GM12878 (cell line): ENCODE data around the gene NR2F2. TPM values are rescaled to one million over a fixed set of nuclear protein-coding genes. Genes with fewer than 3 reads are reported as not detected.
A peak's percentile ranks its signal among the peaks of the same experiment; 100 is the strongest.

Source experiments
- ATAC-seq: fragments of 200-7000 bp; cut with Tn5 transposase; 3 replicates; pipeline ENCODE4 v1.9.1; 2020; ENCODE audit warnings: mild to moderate bottlenecking, moderate library complexity
- BruUV-seq: library from RNA; stranded (reverse); fragments of 400-500 nt; replicated peaks from 2 replicates; lab custom pipeline; 2021; lab: Mats Ljungman, UMichigan
- CTCF ChIA-PET: fragments of 300-600 bp; sonication (Branson Sonifier 250); formaldehyde crosslinking; extraction: SDS; loops from one replicate; lab custom pipeline; 2021; ENCODE audit warnings: inconsistent platforms; lab: Yijun Ruan, JAX
- POLR2A ChIA-PET: fragments of 350-600 bp; formaldehyde crosslinking; extraction: SDS; loops from one replicate; lab custom pipeline; 2021; ENCODE audit warnings: inconsistent platforms; lab: Charles Lee
- RAD21 ChIA-PET: fragments of 300-600 bp; sonication (Branson Sonifier 250); formaldehyde crosslinking; loops from one replicate; lab custom pipeline; 2023; ENCODE audit warnings: antibody characterized with exemption; ENCODE audit not compliant: unreplicated experiment; lab: Charles Lee
- SMC1A ChIA-PET: fragments of 300-600 bp; sonication (Branson Sonifier 250); formaldehyde crosslinking; loops from one replicate; lab custom pipeline; 2023; ENCODE audit not compliant: unreplicated experiment, uncharacterized antibody; lab: Charles Lee
- DNase-seq: peaks from one replicate; pipeline ENCODE4 v3.0.0-alpha.2; 2011; ENCODE audit warnings: low read depth, low spot score
- FAIRE-seq: peaks from 3 replicates; lab custom pipeline; 2011; peaks lifted over from hg19 to GRCh38; lab: Jason Lieb, UNC
- H2AFZ ChIP-seq: 2 replicates; pipeline ENCODE4 v1.6.0; 2011; ENCODE audit warnings: low read depth, low read length, control low read depth; ENCODE audit not compliant: control insufficient read depth
- H3K27ac ChIP-seq: 2 replicates; pipeline ENCODE4 v1.5.1; 2011; ENCODE audit warnings: control low read depth; ENCODE audit not compliant: control insufficient read depth, insufficient read depth
- H3K27me3 ChIP-seq, 2 experiments: replicated peaks in 1 of 2; 2 replicates each; pipeline versions ENCODE4 v1.6.0 to v1.6.1; 2011; ENCODE audit warnings: low read length in 1 of 2; ENCODE audit not compliant: control insufficient read depth in 2 of 2, insufficient read depth in 2 of 2
- H3K36me3 ChIP-seq, 2 experiments: 2 replicates each; pipeline ENCODE4 v1.5.1; 2011; ENCODE audit warnings: low read length in 1 of 2; ENCODE audit not compliant: control insufficient read depth in 2 of 2, insufficient read depth in 2 of 2
- H3K4me1 ChIP-seq: 2 replicates; pipeline ENCODE4 v1.6.1; 2011; ENCODE audit warnings: mild to moderate bottlenecking, low read length, moderate library complexity, mixed read lengths; ENCODE audit not compliant: control insufficient read depth, insufficient read depth
- H3K4me2 ChIP-seq: 2 replicates; pipeline ENCODE4 v1.6.0; 2011; ENCODE audit warnings: control low read depth; ENCODE audit not compliant: control insufficient read depth, insufficient read depth
- H3K4me3 ChIP-seq: fragments of 200-600 bp; sonication (generic); 2 replicates; pipeline ENCODE4 v1.5.1; 2016
- H3K79me2 ChIP-seq: 2 replicates; pipeline ENCODE4 v1.6.0; 2011; ENCODE audit warnings: low read length; ENCODE audit not compliant: control insufficient read depth, insufficient read depth
- H3K9ac ChIP-seq: 2 replicates; pipeline ENCODE4 v1.8.0; 2011; ENCODE audit warnings: low read length, control low read depth, mixed read lengths; ENCODE audit not compliant: control insufficient read depth, insufficient read depth
- H3K9me3 ChIP-seq: replicated peaks from 3 replicates; pipeline ENCODE4 v1.5.1; 2011; ENCODE audit warnings: mild to moderate bottlenecking, low read length; ENCODE audit not compliant: control insufficient read depth, insufficient read depth
- H4K20me1 ChIP-seq: 2 replicates; pipeline ENCODE4 v1.6.0; 2011; ENCODE audit not compliant: control insufficient read depth, insufficient read depth
- BCL11A ChIP-seq: IDR thresholded peaks from 2 replicates; pipeline ENCODE4 v1.6.1; 2011; ENCODE audit warnings: low read depth, low read length
- DPF2 ChIP-seq: fragments of 450-650 bp; IDR thresholded peaks from 2 replicates; pipeline ENCODE4 v1.6.1; 2017; ENCODE audit warnings: mild to moderate bottlenecking
- E2F4 ChIP-seq: IDR thresholded peaks from 2 replicates; pipeline ENCODE4 v1.6.1; 2012; ENCODE audit warnings: low read depth, low read length, improper control_type of control experiment
- HDAC6 ChIP-seq: fragments of 200-600 bp; sonication (generic); IDR thresholded peaks from one replicate; pipeline ENCODE4 v1.8.0; 2017; ENCODE audit warnings: antibody characterized with exemption; ENCODE audit not compliant: unreplicated experiment
- IRF5 ChIP-seq: fragments of 450-650 bp; IDR thresholded peaks from 2 replicates; pipeline ENCODE4 v1.6.1; 2017; ENCODE audit warnings: borderline replicate concordance
- KAT2A ChIP-seq: conservative IDR thresholded peaks from 2 replicates; pipeline ENCODE4 v1.6.1; 2011; ENCODE audit warnings: low read depth, low read length; ENCODE audit not compliant: control insufficient read depth
- MEF2B ChIP-seq: fragments of 450-650 bp; IDR thresholded peaks from 2 replicates; pipeline ENCODE4 v1.6.1; 2018; ENCODE audit warnings: mild to moderate bottlenecking, moderate library complexity; ENCODE audit not compliant: partially characterized antibody, poor library complexity, severe bottlenecking
- MLLT1 ChIP-seq: fragments of 450-650 bp; IDR thresholded peaks from 2 replicates; pipeline ENCODE4 v1.6.1; 2016; ENCODE audit warnings: mild to moderate bottlenecking
- NR2F1 ChIP-seq: fragments of 450-650 bp; conservative IDR thresholded peaks from 2 replicates; pipeline ENCODE4 v1.6.1; 2017; ENCODE audit warnings: mild to moderate bottlenecking
- RELB ChIP-seq: fragments of 450-650 bp; IDR thresholded peaks from 2 replicates; pipeline ENCODE4 v1.6.1; 2017; ENCODE audit warnings: low read depth, mild to moderate bottlenecking, moderate library complexity
- YY1 ChIP-seq: IDR thresholded peaks from 2 replicates; pipeline ENCODE4 v1.6.1; 2011; ENCODE audit warnings: low read depth, mild to moderate bottlenecking, low read length
- ZBTB33 ChIP-seq: fragments of 450-650 bp; IDR thresholded peaks from 2 replicates; pipeline ENCODE4 v1.6.1; 2017; ENCODE audit warnings: mild to moderate bottlenecking
- ZNF207 ChIP-seq: fragments of 450-650 bp; IDR thresholded peaks from 2 replicates; pipeline ENCODE4 v1.6.1; 2014; ENCODE audit warnings: antibody characterized with exemption, mild to moderate bottlenecking, borderline replicate concordance
- ZNF384 ChIP-seq: IDR thresholded peaks from 2 replicates; pipeline ENCODE4 v1.6.1; 2012; ENCODE audit warnings: low read depth, mild to moderate bottlenecking, low read length, improper control_type of control experiment, borderline replicate concordance
- WGBS: methylation state at CpG from one replicate; pipeline ENCODE4 v1.1.6; 2016; ENCODE audit warnings: low lambda C conversion rate; ENCODE audit not compliant: insufficient replicate concordance, insufficient coverage; ENCODE audit errors: missing lambda C conversion rate; 5-methylcytosine and 5-hydroxymethylcytosine counted together
- in situ Hi-C: fragments of 300-500 bp; cut with MboI; formaldehyde crosslinking; loops from 9 replicates; pipeline ENCODE4 v1.14.3; 2018; ENCODE audit warnings: mixed read lengths
- intact Hi-C: fragments of 100-400 bp; cut with micrococcal nuclease; formaldehyde crosslinking; loops from one replicate; pipeline ENCODE4 v1.14.2; 2022; ENCODE audit not compliant: unreplicated experiment
- polyA plus RNA-seq, 11 experiments: library from polyadenylated mRNA; depleted of rRNA in 4 of 11; unstranded in 6 of 11; stranded (reverse) in 5 of 11; fragments of >200 nt; fragmentation: Nextera tagmentation in 4 of 11; fragmentation: Illumina TruSeq in 1 of 11; extraction: Ambion mirVana in 4 of 11; extraction: Trizol in 1 of 11; gene quantifications; 1 replicate in 1 of 11; 2 replicates in 10 of 11; pipeline versions ENCODE4 v1.2.1 to v1.2.3, GENCODE V29; 2011 to 2016; ENCODE audit warnings: inconsistent platforms in 2 of 11, missing spikeins in 2 of 11, low read depth in 1 of 11
- total RNA-seq, 4 experiments: library from RNA; depleted of rRNA in 3 of 4; stranded (reverse); fragments of >200 nt in 3 of 4; fragmentation: Illumina TruSeq in 1 of 4; extraction: Trizol in 1 of 4; gene quantifications; 2 replicates each; pipeline versions ENCODE4 v1.2.1 to v1.2.3, GENCODE V29; 2013 to 2021

NR2F2 gene
- total and polyA plus RNA-seq, 10 of the 15 experiments (the other 5 are each of a cell fraction or from before 2014, with no cell fraction given) = 1.1 to 10.1 (median 3.2) TPM

- FAIRE-seq (no peak), ATAC-seq (no peak), DNase-seq (no peak)
- H3K9ac ChIP-seq = no peak overlapping the region
- ChIA-PET SMC1A (interaction anchor here (1.0 to 3.8 kb wide), 2 partner anchors 13 to 15 kb away, joined by 3 to 26 read pairs; no protein-coding TSS in a partner anchor), RAD21 (interaction anchor here (1.1 to 4.2 kb wide), 6 partner anchors 13 to 494 kb away, joined by 3 to 20 read pairs (median 4); no protein-coding TSS in a partner anchor), CTCF (no interaction called here), POLR2A (interaction anchor here (1.4 to 3.8 kb wide), 2 partner anchors 19 to 28 kb away, joined by 3 to 17 read pairs; no protein-coding TSS in a partner anchor)
- 44% methylated on average over 29 of the region's 29 CpGs for WGBS
- H3K27ac ChIP-seq = no peak overlapping the region
- H3K9me3 ChIP-seq = no peaks in the 10 kb centered on the region; the same call in 2 of the 3 replicates
- in situ Hi-C loops (loop anchor here (10.0 kb wide), 1 partner anchor 911 kb away; no protein-coding TSS in a partner anchor), intact Hi-C loops (loop anchor here (2.0 kb wide), 1 partner anchor 281 kb away; no protein-coding TSS in a partner anchor)
- H3K4me3 ChIP-seq = no peak overlapping the region
- H2AFZ ChIP-seq = no peak overlapping the region
- no peaks in the 10 kb centered on the region for H4K20me1 ChIP-seq
- no peaks in the 10 kb centered on the region for H3K79me2 ChIP-seq
- H3K4me1 ChIP-seq = peaks cover 3% of the 10 kb centered on the region; the same call in 1 of the 2 replicates
- no TSS peak for BruUV-seq
- peaks cover 0 to 18% of the 10 kb centered on the region in 2 experiments; a peak in 2 of 4 replicates for H3K27me3 ChIP-seq
- no peak overlapping the region for H3K4me2 ChIP-seq
- no peaks in the 10 kb centered on the region for H3K36me3 ChIP-seq
- TF ChIP-seq HDAC6 (no peak), MEF2B (peak; percentile 58), ZNF207 (no peak), BCL11A (no peak), ZNF384 (0 out of 2 replicates have a peak, but pooled peaks have one; percentile 10), DPF2 (no peak), KAT2A (no peak), E2F4 (no peak), ZBTB33 (no peak), RELB (no peak), YY1 (no peak), MLLT1 (peak; percentile 58; the same call in 1 of the 2 replicates), IRF5 (no peak), NR2F1 (peak; percentile 11)
These were observed 7.0 kb upstream of the NR2F2 start for GRCh38 chr15:96323319-96324145.
